Transverse colon (tissue), 4 donors: ENCODE results near the gene DPH3. TPM values are rescaled to one million over a fixed set of nuclear protein-coding genes. Genes with fewer than 3 reads are reported as not detected.
A peak's percentile ranks its signal among the peaks of the same experiment; 100 is the strongest.
"Not testable (repeated sequence)": the region's sequence is repeated elsewhere in the genome, so short reads cannot be mapped to it uniquely, and the experiment has no call there.

ENCODE experiments used
- DNase-seq: peaks from one replicate; pipeline ENCODE4 v3.0.0-alpha.2; 2019
- H3K27ac ChIP-seq, 4 donors: fragments of 200-600 bp; sonication (generic); 2 replicates each; pipeline ENCODE4 v1.5.1; 2016 to 2018; ENCODE audit warnings: inconsistent platforms in 4 of 4
- H3K27me3 ChIP-seq: fragments of 200-600 bp; sonication (generic); 2 replicates; pipeline ENCODE4 v1.5.1; 2017; ENCODE audit warnings: inconsistent platforms
- H3K36me3 ChIP-seq, 4 donors: fragments of 200-600 bp; sonication (generic); 2 replicates each; pipeline ENCODE4 v1.5.1; 2017 to 2019; ENCODE audit warnings: inconsistent platforms in 4 of 4
- H3K4me1 ChIP-seq, 4 donors: fragments of 200-600 bp; sonication (generic); 2 replicates each; pipeline ENCODE4 v1.5.1; 2017 to 2020; ENCODE audit warnings: inconsistent platforms in 4 of 4
- H3K4me3 ChIP-seq, 4 donors: fragments of 200-600 bp; sonication (generic); 1 replicate in 1 of 4; 2 replicates in 3 of 4; pipeline versions ENCODE4 v1.5.1 to v1.6.1; 2017 to 2019; ENCODE audit warnings: inconsistent platforms in 4 of 4
- H3K9me3 ChIP-seq, 2 donors: fragments of 200-600 bp; sonication (generic); 2 replicates each; pipeline ENCODE4 v1.5.1; 2017 to 2019; ENCODE audit warnings: inconsistent platforms in 2 of 2
- CTCF ChIP-seq, 5 experiments: fragments of 200-600 bp in 3 of 5; fragments of 450-650 bp in 2 of 5; sonication (generic) in 3 of 5; IDR thresholded peaks; 1 replicate in 2 of 5; 2 replicates in 3 of 5; pipeline ENCODE4 v1.5.1; 2016 to 2017; ENCODE audit warnings: antibody characterized with exemption in 5 of 5, inconsistent platforms in 3 of 5, mild to moderate bottlenecking in 2 of 5, moderate library complexity in 1 of 5
- EP300 ChIP-seq: sonication (generic); formaldehyde crosslinking; IDR thresholded peaks from one replicate; pipeline ENCODE4 v1.6.1; 2017; ENCODE audit warnings: antibody characterized with exemption, low read depth
- POLR2A ChIP-seq: fragments of 450-650 bp; IDR thresholded peaks from one replicate; pipeline ENCODE4 v1.6.1; 2016; ENCODE audit warnings: antibody characterized with exemption, mild to moderate bottlenecking, moderate library complexity
- POLR2AphosphoS5 ChIP-seq, 3 donors: sonication (generic); formaldehyde crosslinking; IDR thresholded peaks; one replicate each; pipeline ENCODE4 v1.6.1; 2016; ENCODE audit warnings: antibody characterized with exemption in 3 of 3
- WGBS, 2 donors: methylation state at CpG; one replicate each; pipeline ENCODE4 v1.1.5; 2018; ENCODE audit warnings: low coverage in 1 of 2; 5-methylcytosine and 5-hydroxymethylcytosine counted together
- in situ Hi-C, 4 donors: fragments of 200-750 bp; cut with MboI; loops; one replicate each; pipeline versions ENCODE4 v1.15.0 to v1.15.1; 2017; ENCODE audit warnings: low sequenced_read_pairs in 3 of 4, low pct_ligation_motif_present in 1 of 4, low pct_unique_long_range_greater_than_20kb in 1 of 4
- intact Hi-C: fragments of 100-400 bp; cut with DNase I; formaldehyde crosslinking; loops from one replicate; pipeline ENCODE4 v1.15.1; 2023; ENCODE audit warnings: low total_unique reads
- total RNA-seq, 4 donors: library from RNA; depleted of rRNA; stranded (reverse); fragments of >200 nt; gene quantifications; one replicate each; pipeline ENCODE4 v1.1.0, GENCODE V29; 2016

The DPH3 gene
- total RNA-seq: 10 to 100 TPM in 3 of 4 donors, 1 to 10 TPM in 1; 5.0 to 22.4 (median 12.4) TPM

GRCh38 chr3:16264708-16265454, at the start of gene DPH3, which contains the start of gene OXNAD1:
TSS of gene DPH3 (minus strand) at chr3:16264943. CDS start at chr3:16264876, 67 bp downstream.
TSS of gene OXNAD1 (plus strand) at chr3:16265212. CDS start at chr3:16270953, 5,741 bp downstream.
- H3K4me3 ChIP-seq: peak within 1 kb of the TSS; percentile 69 to 83 (median 76)
- H3K27ac ChIP-seq: peak within 1 kb of the TSS; percentile 92 to 97 (median 93)
- DNase-seq: peak; percentile 100
- WGBS, 2 donors: 0% methylated on average over 1 to 44 of the region's 61 CpGs
- TF ChIP-seq POLR2A (peak; percentile 92), EP300 (no peak), POLR2AphosphoS5 (IDR thresholded peaks at IDR 0.05) (peak; percentile 91 to 94 (median 91)), CTCF (IDR thresholded peaks at IDR 0.05) (peak; percentile 2 to 79 (median 18))
- no peaks in the 10 kb centered on the region for H3K27me3 ChIP-seq
- H3K9me3 ChIP-seq: no peaks in the 10 kb centered on the region
- intact Hi-C loops (no loop called here), in situ Hi-C loops (loop anchor here in 2 of 4 donors (25.0 kb wide), 3 partner anchors 453 to 1053 kb away; partner anchors contain the start of gene CAPN7 (in 1 of the 2))
- peaks cover 7 to 47% (median 29%) of the 10 kb centered on the region in 4 donors for H3K4me1 ChIP-seq
- H3K36me3 ChIP-seq: peaks cover 0 to 10% (median 3%) of the 10 kb centered on the region in 4 donors

- H3K36me3 ChIP-seq: peaks cover 0 to 4% (median 0%) of the 10 kb centered on the region in 4 donors
- in situ Hi-C loops: no loop called here
These were observed 49.3 kb upstream of the DPH3 start for GRCh38 chr3:16313886-16314645.

GRCh38 chr3:16311960-16312451, 47.3 kb upstream of the DPH3 start:
- intact Hi-C loops: no loop called here
- Histone ChIP-seq H3K4me1 (peaks cover 0 to 5% (median 0%) of the 10 kb centered on the region in 4 donors), H3K27me3 (no peaks in the 10 kb centered on the region), H3K4me3 (no peak overlapping the region), H3K27ac (peak overlapping the region; percentile 5 to 58 (median 51)), H3K9me3 (no peaks in the 10 kb centered on the region), H3K36me3 (peaks cover 0 to 4% (median 0%) of the 10 kb centered on the region in 4 donors)
- DNase-seq: peak; percentile 30
- no peak for TF ChIP-seq POLR2AphosphoS5 (IDR thresholded peaks at IDR 0.05)
- TF ChIP-seq POLR2A: no peak
- WGBS, 2 donors: 48% methylated on average over 6 of the region's 6 CpGs; no CpG with 5 or more reads in 1 of the 2 donors
- in situ Hi-C loops: no loop called here

More at GRCh38 chr3:16313886-16314645, 49.3 kb upstream of the DPH3 start:
- TF ChIP-seq POLR2AphosphoS5 (IDR thresholded peaks at IDR 0.05) (no peak), CTCF (IDR thresholded peaks at IDR 0.05) (no peak), POLR2A (no peak), EP300 (no peak)
- WGBS, 2 donors: 42 to 87% methylated on average over 2 to 5 of the region's 5 CpGs
- Histone ChIP-seq H3K9me3 (no peaks in the 10 kb centered on the region), H3K27ac (no peak overlapping the region), H3K4me1 (peaks cover 0 to 10% (median 2%) of the 10 kb centered on the region in 4 donors), H3K4me3 (no peak overlapping the region), H3K27me3 (no peaks in the 10 kb centered on the region)
- no peak for DNase-seq
- intact Hi-C loops: no loop called here

- H3K36me3 ChIP-seq, in situ Hi-C loops, H3K9me3 ChIP-seq, H3K4me1 ChIP-seq, H3K4me3 ChIP-seq, intact Hi-C loops, H3K27ac ChIP-seq, H3K27me3 ChIP-seq, DNase-seq: not testable (repeated sequence)
- 91 to 95% methylated on average over 3 to 7 of the region's 7 CpGs for WGBS, 2 donors
These were observed 45.7 kb upstream of the DPH3 start for GRCh38 chr3:16310486-16310885.

- Histone ChIP-seq H3K4me1 (peaks cover 0 to 5% (median 0%) of the 10 kb centered on the region in 4 donors), H3K9me3 (no peaks in the 10 kb centered on the region), H3K27ac (no peak overlapping the region), H3K27me3 (no peaks in the 10 kb centered on the region), H3K4me3 (no peak overlapping the region), H3K36me3 (peaks cover 0 to 7% (median 2%) of the 10 kb centered on the region in 4 donors)
- in situ Hi-C loops: no loop called here
- WGBS, 2 donors: 72 to 83% methylated on average over 1 to 2 of the region's 2 CpGs
- DNase-seq: no peak
- intact Hi-C loops: no loop called here
- TF ChIP-seq POLR2AphosphoS5 (IDR thresholded peaks at IDR 0.05) (no peak), CTCF (IDR thresholded peaks at IDR 0.05) (no peak), POLR2A (no peak), EP300 (no peak)
These were observed 44.8 kb upstream of the DPH3 start for GRCh38 chr3:16309558-16309957.
